Globus pallidus (tissue), 1 donor: ENCODE measurements around the gene TTC34.

Source experiments
- DNase-seq: peaks from one replicate; pipeline ENCODE4 v3.0.0-alpha.2; 2015; ENCODE audit warnings: low spot score

Gene TTC34

GRCh38 chr1:2812939-2813653 lies 11.6 kb upstream of the TTC34 start:
- DNase-seq: no peak

GRCh38 chr1:2812136-2812535 lies 10.6 kb upstream of the TTC34 start:
- DNase-seq: no peak

GRCh38 chr1:2811533-2811918 lies 10.0 kb upstream of the TTC34 start:
- no peak for DNase-seq

- DNase-seq: no peak
These were observed 9.5 kb upstream of the TTC34 start for GRCh38 chr1:2810899-2811532.

- no peak for DNase-seq
These were observed 8.8 kb upstream of the TTC34 start for GRCh38 chr1:2810281-2810680.

- DNase-seq: no peak
These were observed 8.2 kb upstream of the TTC34 start for GRCh38 chr1:2809656-2810055.

- DNase-seq: no peak
These were observed 7.5 kb upstream of the TTC34 start for GRCh38 chr1:2808831-2809605.

GRCh38 chr1:2808386-2808705 lies 6.9 kb upstream of the TTC34 start:
- no peak for DNase-seq

GRCh38 chr1:2807678-2808385 lies 6.3 kb upstream of the TTC34 start:
- DNase-seq: no peak

GRCh38 chr1:2807036-2807435 lies 5.5 kb upstream of the TTC34 start:
- no peak for DNase-seq

- no peak for DNase-seq
These were observed 5.1 kb upstream of the TTC34 start for GRCh38 chr1:2806591-2806990.

- DNase-seq: no peak
These were observed 4.4 kb upstream of the TTC34 start for GRCh38 chr1:2805801-2806430.

GRCh38 chr1:2804628-2805351 lies 3.3 kb upstream of the TTC34 start:
- no peak for DNase-seq

- no peak for DNase-seq
These were observed 2.6 kb upstream of the TTC34 start for GRCh38 chr1:2803931-2804627.

- no peak for DNase-seq
These were observed 1.8 kb upstream of the TTC34 start for GRCh38 chr1:2803086-2803930.

- DNase-seq: no peak
These were observed 998 bp upstream of the TTC34 start for GRCh38 chr1:2802421-2802961.

GRCh38 chr1:2801046-2801445 lies 447 bp downstream of the TTC34 start:
- DNase-seq: no peak

- DNase-seq: no peak
These were observed 838 bp downstream of the TTC34 start for GRCh38 chr1:2800664-2801045.

- no peak for DNase-seq
These were observed 1.5 kb downstream of the TTC34 start for GRCh38 chr1:2799811-2800663.
